Liver (tissue), 9 donors: ENCODE measurements around the gene STAP2. TPM values are rescaled to one million over a fixed set of nuclear protein-coding genes. Genes with fewer than 3 reads are reported as not detected.
"Not testable (repeated sequence)": the region's sequence is repeated elsewhere in the genome, so short reads cannot be mapped to it uniquely, and the experiment has no call there.

Experiments
- DNase-seq: peaks from one replicate; pipeline ENCODE4 v3.0.0-alpha.2; 2017; ENCODE audit warnings: low spot score
- H3K27ac ChIP-seq, 2 donors: one replicate each; pipeline ENCODE4 v1.7.0; 2013; ENCODE audit warnings: inconsistent platforms in 2 of 2, low read length in 2 of 2, control low read depth in 1 of 2, low read depth in 1 of 2, mild to moderate bottlenecking in 1 of 2
- H3K27me3 ChIP-seq, 4 donors: one replicate each; pipeline versions ENCODE4 v1.6.1 to v1.7.0; 2013; ENCODE audit warnings: low read length in 3 of 4, inconsistent platforms in 1 of 4, mild to moderate bottlenecking in 1 of 4, moderate library complexity in 1 of 4; ENCODE audit not compliant: control insufficient read depth in 4 of 4, insufficient read depth in 4 of 4
- H3K36me3 ChIP-seq, 4 donors: one replicate each; pipeline versions ENCODE4 v1.6.1 to v1.7.0; 2013; ENCODE audit warnings: low read length in 3 of 4, mild to moderate bottlenecking in 3 of 4, low read depth in 1 of 4, moderate library complexity in 1 of 4; ENCODE audit not compliant: control insufficient read depth in 4 of 4, insufficient read depth in 3 of 4
- H3K4me1 ChIP-seq, 4 donors: one replicate each; pipeline versions ENCODE4 v1.6.1 to v1.7.0; 2013; ENCODE audit warnings: low read length in 3 of 4, mild to moderate bottlenecking in 3 of 4, moderate library complexity in 1 of 4; ENCODE audit not compliant: control insufficient read depth in 4 of 4, insufficient read depth in 4 of 4
- H3K4me3 ChIP-seq, 3 donors: one replicate each; pipeline versions ENCODE4 v1.6.1 to v1.7.0; 2013; ENCODE audit warnings: low read length in 3 of 3, control low read depth in 1 of 3, low read depth in 1 of 3, mild to moderate bottlenecking in 1 of 3
- H3K9ac ChIP-seq, 2 donors: one replicate each; pipeline ENCODE4 v1.7.0; 2013; ENCODE audit warnings: low read length in 2 of 2, mild to moderate bottlenecking in 2 of 2, moderate library complexity in 2 of 2, control low read depth in 1 of 2, low read depth in 1 of 2
- H3K9me3 ChIP-seq, 4 donors: one replicate each; pipeline versions ENCODE4 v1.6.1 to v1.7.0; 2013; ENCODE audit warnings: low read length in 3 of 4; ENCODE audit not compliant: control insufficient read depth in 4 of 4
- ATF3 ChIP-seq: IDR thresholded peaks from 2 replicates; pipeline ENCODE4 v1.6.1; 2016; ENCODE audit warnings: antibody characterized with exemption
- CTCF ChIP-seq: fragments of 150-350 bp; IDR thresholded peaks from 2 replicates; pipeline ENCODE4 v1.5.1; 2017; ENCODE audit warnings: improper control_type of control experiment, low read depth, low read length; ENCODE audit not compliant: missing input control
- GABPA ChIP-seq, 2 donors: IDR thresholded peaks in 1 of 2; conservative IDR thresholded peaks in 1 of 2; 2 replicates each; pipeline ENCODE4 v1.6.1; 2016; ENCODE audit warnings: antibody characterized with exemption in 2 of 2, mild to moderate bottlenecking in 1 of 2, moderate library complexity in 1 of 2
- HNF4A ChIP-seq, 2 donors: conservative IDR thresholded peaks; 2 replicates each; pipeline ENCODE4 v1.6.1; 2016; ENCODE audit warnings: antibody characterized with exemption in 2 of 2, mild to moderate bottlenecking in 2 of 2
- JUND ChIP-seq, 2 donors: IDR thresholded peaks; 2 replicates each; pipeline ENCODE4 v1.6.1; 2016; ENCODE audit warnings: antibody characterized with exemption in 2 of 2
- MAX ChIP-seq: IDR thresholded peaks from 2 replicates; pipeline ENCODE4 v1.6.1; 2016; ENCODE audit warnings: antibody characterized with exemption
- NR2F2 ChIP-seq: IDR thresholded peaks from 2 replicates; pipeline ENCODE4 v1.6.1; 2016; ENCODE audit warnings: antibody characterized with exemption
- RAD21 ChIP-seq, 2 donors: IDR thresholded peaks; 2 replicates each; pipeline ENCODE4 v1.6.1; 2016; ENCODE audit warnings: antibody characterized with exemption in 2 of 2, mild to moderate bottlenecking in 2 of 2
- REST ChIP-seq: IDR thresholded peaks from 2 replicates; pipeline ENCODE4 v1.6.1; 2016; ENCODE audit warnings: antibody characterized with exemption, mild to moderate bottlenecking
- RXRA ChIP-seq, 2 donors: IDR thresholded peaks; 2 replicates each; pipeline ENCODE4 v1.6.1; 2017 to 2018; ENCODE audit warnings: antibody characterized with exemption in 2 of 2, mild to moderate bottlenecking in 1 of 2
- SP1 ChIP-seq: IDR thresholded peaks from 2 replicates; pipeline ENCODE4 v1.6.1; 2018; ENCODE audit warnings: antibody characterized with exemption, mild to moderate bottlenecking
- TAF1 ChIP-seq: conservative IDR thresholded peaks from 2 replicates; pipeline ENCODE4 v1.6.1; 2016; ENCODE audit warnings: antibody characterized with exemption, mild to moderate bottlenecking
- YY1 ChIP-seq: IDR thresholded peaks from 2 replicates; pipeline ENCODE4 v1.6.1; 2016; ENCODE audit warnings: antibody characterized with exemption, mild to moderate bottlenecking
- ZBTB33 ChIP-seq: IDR thresholded peaks from 2 replicates; pipeline ENCODE4 v1.6.1; 2016; ENCODE audit warnings: antibody characterized with exemption
- WGBS: extraction: QIAGEN DNeasy Blood & Tissue Kit; methylation state at CpG from one replicate; pipeline ENCODE4 v1.1.7; 2013; 5-methylcytosine and 5-hydroxymethylcytosine counted together
- polyA plus RNA-seq, 2 donors: library from polyadenylated mRNA; stranded (reverse) in 1 of 2; unstranded in 1 of 2; fragments of 200-250 nt in 1 of 2; fragments of >200 nt in 1 of 2; fragmentation: Nextera tagmentation in 1 of 2; extraction: Ambion mirVana in 1 of 2; gene quantifications; one replicate each; pipeline versions ENCODE4 v1.2.1 to v1.2.3, GENCODE V29; 2013 to 2015
- total RNA-seq, 2 donors: library from RNA; depleted of rRNA; stranded (reverse); fragments of >200 nt; gene quantifications; one replicate each; pipeline ENCODE4 v1.2.3, GENCODE V29; 2014
- donor health status: healthy.
- donor health status: healthy.
- donor health status: healthy.
- donor health status: healthy.
- donor health status: healthy.

STAP2 gene
- total and polyA plus RNA-seq, 4 donors = 8.6 to 26.4 (median 24.0) TPM

DNA sequence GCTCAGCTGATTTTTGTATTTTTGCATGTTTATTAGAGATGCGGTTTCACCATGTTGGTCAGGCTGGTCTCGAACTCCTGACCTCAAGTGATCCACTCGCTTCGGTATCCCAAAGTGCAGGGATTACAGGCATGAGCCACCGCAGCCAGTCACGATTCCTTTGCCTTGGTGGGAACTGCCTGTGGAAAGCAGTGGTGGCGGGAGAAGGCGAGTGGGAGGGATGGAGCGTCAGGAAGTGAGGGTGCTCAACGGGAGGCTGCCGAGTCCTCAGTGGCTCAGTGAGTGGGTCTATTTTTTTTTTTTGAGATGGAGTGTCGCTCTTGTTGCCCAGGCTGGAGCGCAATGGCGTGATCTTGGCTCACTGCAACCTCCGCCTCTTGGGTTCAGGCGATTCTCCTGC lies 10.6 kb upstream of the STAP2 start:
- DNase-seq, H3K36me3 ChIP-seq, H3K27me3 ChIP-seq, H3K9me3 ChIP-seq, H3K9ac ChIP-seq, H3K27ac ChIP-seq, H3K4me3 ChIP-seq: not testable (repeated sequence)
- 96% methylated on average over 16 of the region's 16 CpGs for WGBS
- peaks cover 3 to 21% (median 14%) of the 10 kb centered on the region in 4 donors for H3K4me1 ChIP-seq

DNA sequence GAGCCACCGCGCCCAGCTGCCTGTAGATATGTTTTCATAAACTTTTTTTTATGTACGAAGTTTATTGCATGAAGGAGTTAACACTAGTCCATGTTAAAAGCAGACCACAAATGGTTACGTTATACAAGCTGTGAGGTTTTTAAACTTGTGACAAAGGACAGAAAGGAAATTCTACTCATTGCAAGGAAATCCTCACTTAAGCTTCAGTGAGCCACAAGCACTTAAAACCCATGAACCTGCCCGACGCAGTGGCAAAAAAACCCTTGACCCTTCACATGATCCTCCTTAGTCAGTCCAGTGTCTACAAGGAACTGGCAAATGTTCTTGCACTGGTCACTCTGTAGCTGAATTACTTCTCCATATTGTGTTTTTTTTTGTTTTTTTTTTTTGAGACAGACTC lies 8.9 kb upstream of the STAP2 start:
- Histone ChIP-seq H3K9ac (no peak overlapping the region), H3K36me3 (peaks cover 0 to 2% (median 0%) of the 10 kb centered on the region in 4 donors), H3K9me3 (no peaks in the 10 kb centered on the region), H3K4me1 (peaks cover 5 to 25% (median 20%) of the 10 kb centered on the region in 4 donors), H3K27ac (no peak overlapping the region), H3K27me3 (no peaks in the 10 kb centered on the region), H3K4me3 (no peak overlapping the region)
- DNase-seq = no peak
- TF ChIP-seq REST (no peak), RXRA (IDR thresholded peaks at IDR 0.05) (no peak), MAX (no peak), RAD21 (IDR thresholded peaks at IDR 0.05) (no peak), GABPA (IDR thresholded peaks at IDR 0.05 in 1 of 2, conservative IDR thresholded peaks at IDR 0.05 in 1 of 2) (no peak), JUND (IDR thresholded peaks at IDR 0.05) (no peak), ATF3 (no peak), SP1 (no peak), NR2F2 (no peak), ZBTB33 (no peak), YY1 (no peak), TAF1 (no peak), CTCF (no peak), HNF4A (conservative IDR thresholded peaks at IDR 0.05) (no peak)
- WGBS = 71% methylated on average over 6 of the region's 6 CpGs
